Fibroblast of skin of left biceps (primary cell): Measurements from ENCODE around the gene BANP.
"Not testable (repeated sequence)": the region's sequence is repeated elsewhere in the genome, so short reads cannot be mapped to it uniquely, and the experiment has no call there.

Experiments used
- DNase-seq, 2 experiments: peaks; one replicate each; pipeline ENCODE4 v3.0.0-alpha.2; 2013; ENCODE audit warnings: low read depth in 2 of 2

BANP gene

GRCh38 chr16:87966064-87966645 lies 14.9 kb downstream of the BANP start:
- no peak for DNase-seq

GRCh38 chr16:87966685-87967185 lies 15.5 kb downstream of the BANP start:
- DNase-seq, result no peak

- DNase-seq, result no peak
These were observed 17.3 kb downstream of the BANP start for GRCh38 chr16:87968541-87968940.

GRCh38 chr16:87970186-87970585 lies 19.0 kb downstream of the BANP start:
- no peak for DNase-seq

GRCh38 chr16:87971933-87972332 lies 20.7 kb downstream of the BANP start:
- DNase-seq, result no peak

GRCh38 chr16:87973717-87974116 lies 22.5 kb downstream of the BANP start:
- no peak for DNase-seq

GRCh38 chr16:87974178-87974577 lies 22.9 kb downstream of the BANP start:
- no peak for DNase-seq

- peak in 1 of 2 experiments; percentile 47 for DNase-seq
These were observed 25.4 kb downstream of the BANP start for GRCh38 chr16:87976665-87977064.

- DNase-seq, result no peak
These were observed 26.9 kb downstream of the BANP start for GRCh38 chr16:87978127-87978526.

GRCh38 chr16:87979352-87979751 lies 28.1 kb downstream of the BANP start:
- no peak for DNase-seq

GRCh38 chr16:87979911-87980630 lies 28.8 kb downstream of the BANP start:
- not testable (repeated sequence) for DNase-seq

GRCh38 chr16:87981376-87981775 lies 30.1 kb downstream of the BANP start:
- DNase-seq, result not testable (repeated sequence)

- DNase-seq, result no peak
These were observed 31.4 kb downstream of the BANP start for GRCh38 chr16:87982581-87983041.

- not testable (repeated sequence) for DNase-seq
These were observed 32.0 kb downstream of the BANP start for GRCh38 chr16:87983072-87983736.

- DNase-seq, result not testable (repeated sequence)
These were observed 32.5 kb downstream of the BANP start for GRCh38 chr16:87983737-87984097.

GRCh38 chr16:87984180-87984579 lies 32.9 kb downstream of the BANP start:
- not testable (repeated sequence) for DNase-seq

GRCh38 chr16:87984632-87985267 lies 33.5 kb downstream of the BANP start:
- no peak for DNase-seq

GRCh38 chr16:87985493-87985892 lies 34.3 kb downstream of the BANP start:
- not testable (repeated sequence) for DNase-seq

GRCh38 chr16:87986361-87986849 lies 35.2 kb downstream of the BANP start:
- DNase-seq, result peak; percentile 52 to 54

- DNase-seq, result not testable (repeated sequence)
These were observed 37.4 kb downstream of the BANP start for GRCh38 chr16:87988596-87988995.

GRCh38 chr16:87990254-87990653 lies 39.0 kb downstream of the BANP start:
- not testable (repeated sequence) for DNase-seq

- not testable (repeated sequence) for DNase-seq
These were observed 40.9 kb downstream of the BANP start for GRCh38 chr16:87992142-87992541.
